Mesendoderm (in vitro differentiated cells): Measurements from ENCODE around the gene ZFP90. TPM values are rescaled to one million over a fixed set of nuclear protein-coding genes. Genes with fewer than 3 reads are reported as not detected.

Source experiments
- DNase-seq: peaks from one replicate; pipeline ENCODE4 v3.0.0; 2013
- H2AK5ac ChIP-seq: 2 replicates; pipeline ENCODE4 v1.6.1; 2013; ENCODE audit warnings: low read length, inconsistent platforms
- H2BK120ac ChIP-seq: 2 replicates; pipeline ENCODE4 v1.6.1; 2013; ENCODE audit warnings: low read depth, mild to moderate bottlenecking, low read length, moderate library complexity, mixed read lengths
- H2BK15ac ChIP-seq: replicated peaks from 2 replicates; pipeline ENCODE4 v1.6.1; 2013; ENCODE audit warnings: low read depth, mild to moderate bottlenecking, moderate library complexity
- H2BK5ac ChIP-seq: 2 replicates; pipeline ENCODE4 v1.6.1; 2013; ENCODE audit warnings: low read length, inconsistent platforms
- H3K18ac ChIP-seq: 2 replicates; pipeline ENCODE4 v1.6.1; 2013; ENCODE audit warnings: mild to moderate bottlenecking, low read length, mixed read lengths
- H3K23ac ChIP-seq: one replicate; pipeline ENCODE4 v1.6.1; 2013; ENCODE audit warnings: low read length
- H3K27ac ChIP-seq: 2 replicates; pipeline ENCODE4 v1.5.1; 2013; ENCODE audit warnings: low read depth, mild to moderate bottlenecking, inconsistent platforms, low read length, moderate library complexity
- H3K27me3 ChIP-seq: 2 replicates; pipeline ENCODE4 v1.6.1; 2013; ENCODE audit warnings: low read length, control low read depth, mild to moderate bottlenecking, inconsistent platforms; ENCODE audit not compliant: insufficient read depth, poor library complexity
- H3K36me3 ChIP-seq: 2 replicates; pipeline ENCODE4 v1.6.1; 2013; ENCODE audit warnings: low read length, inconsistent platforms; ENCODE audit not compliant: control insufficient read depth, insufficient read depth
- H3K4ac ChIP-seq: one replicate; pipeline ENCODE4 v1.6.1; 2013; ENCODE audit warnings: low read depth, mild to moderate bottlenecking, low read length, moderate library complexity
- H3K4me1 ChIP-seq: 2 replicates; pipeline ENCODE4 v1.6.1; 2013; ENCODE audit warnings: low read depth, low read length, inconsistent platforms; ENCODE audit not compliant: control insufficient read depth
- H3K4me2 ChIP-seq: 2 replicates; pipeline ENCODE4 v1.6.1; 2013; ENCODE audit warnings: low read length
- H3K4me3 ChIP-seq: 2 replicates; pipeline ENCODE4 v1.5.1; 2013; ENCODE audit warnings: mild to moderate bottlenecking, low read length
- H3K56ac ChIP-seq: one replicate; pipeline ENCODE4 v1.6.1; 2013; ENCODE audit warnings: low read length
- H3K79me1 ChIP-seq: 2 replicates; pipeline ENCODE4 v1.6.1; 2013; ENCODE audit warnings: low read length, inconsistent platforms
- H3K79me2 ChIP-seq: 2 replicates; pipeline ENCODE4 v1.6.1; 2013; ENCODE audit warnings: mild to moderate bottlenecking, low read length; ENCODE audit not compliant: control insufficient read depth, insufficient read depth
- H3K9ac ChIP-seq: 2 replicates; pipeline ENCODE4 v1.6.1; 2013; ENCODE audit warnings: low read length, inconsistent platforms
- H4K5ac ChIP-seq: one replicate; pipeline ENCODE4 v1.6.1; 2013; ENCODE audit warnings: low read length
- H4K8ac ChIP-seq: one replicate; pipeline ENCODE4 v1.6.1; 2013; ENCODE audit warnings: low read depth, mild to moderate bottlenecking, control low read depth, low read length, moderate library complexity
- WGBS: extraction: QIAGEN DNeasy Blood & Tissue Kit; methylation state at CpG from one replicate; pipeline ENCODE4 v1.1.7; 2013; ENCODE audit warnings: low lambda C conversion rate, missing lambda C conversion rate; ENCODE audit not compliant: insufficient coverage; ENCODE audit errors: extremely low coverage; 5-methylcytosine and 5-hydroxymethylcytosine counted together
- small RNA-seq: library from polyadenylated mRNA; stranded (forward); fragments of <200 nt; extraction: miRNeasy Mini kit (QIAGEN cat#:217004); gene quantifications from one replicate; pipeline ENCODE3, GENCODE V24; 2013; ENCODE audit not compliant: insufficient read depth

Gene ZFP90

GRCh38 chr16:68612996-68613395 lies 73.9 kb downstream of the ZFP90 start:
- WGBS = no CpG with 5 or more reads among the region's 3 CpGs

GRCh38 chr16:68617734-68618133 lies 78.6 kb downstream of the ZFP90 start:
- H3K23ac ChIP-seq = no peak overlapping the region
- no peaks in the 10 kb centered on the region for H3K79me2 ChIP-seq
- H2BK5ac ChIP-seq = no peak overlapping the region
- H2BK120ac ChIP-seq = no peak overlapping the region
- no CpG with 5 or more reads among the region's 7 CpGs for WGBS
- no peak overlapping the region for H4K8ac ChIP-seq
- no peak overlapping the region for H3K27ac ChIP-seq
- no peak overlapping the region for H2AK5ac ChIP-seq
- H3K56ac ChIP-seq = no peak overlapping the region
- no peaks in the 10 kb centered on the region for H3K79me1 ChIP-seq
- no peak overlapping the region for H3K4me2 ChIP-seq
- H3K4me1 ChIP-seq = no peaks in the 10 kb centered on the region
- H3K18ac ChIP-seq = no peak overlapping the region
- H2BK15ac ChIP-seq = no peak overlapping the region
- no peak overlapping the region for H3K4me3 ChIP-seq
- DNase-seq = no peak
- no peaks in the 10 kb centered on the region for H3K36me3 ChIP-seq
- no peak overlapping the region for H3K4ac ChIP-seq
- H4K5ac ChIP-seq = no peak overlapping the region
- no peaks in the 10 kb centered on the region for H3K27me3 ChIP-seq
- H3K9ac ChIP-seq = no peak overlapping the region

More at GRCh38 chr16:68612996-68613395, 73.9 kb downstream of the ZFP90 start:
- H3K4me2 ChIP-seq = no peak overlapping the region
- no peak overlapping the region for H2BK15ac ChIP-seq
- no peak for DNase-seq
- no peak overlapping the region for H3K4ac ChIP-seq
- no peak overlapping the region for H4K8ac ChIP-seq
- H3K4me3 ChIP-seq = no peak overlapping the region
- no peak overlapping the region for H3K56ac ChIP-seq
- H3K4me1 ChIP-seq = no peaks in the 10 kb centered on the region
- no peak overlapping the region for H2AK5ac ChIP-seq
- no peak overlapping the region for H2BK120ac ChIP-seq
- no peak overlapping the region for H4K5ac ChIP-seq
- no peak overlapping the region for H3K23ac ChIP-seq
- H3K79me2 ChIP-seq = no peaks in the 10 kb centered on the region
- no peaks in the 10 kb centered on the region for H3K27me3 ChIP-seq
- H3K9ac ChIP-seq = no peak overlapping the region
- H3K27ac ChIP-seq = no peak overlapping the region
- no peaks in the 10 kb centered on the region for H3K36me3 ChIP-seq
- H2BK5ac ChIP-seq = no peak overlapping the region
- H3K18ac ChIP-seq = no peak overlapping the region
- H3K79me1 ChIP-seq = no peaks in the 10 kb centered on the region

Small RNA genes within 50 kb of the gene (small RNA-seq; reads per million reads assigned to genes)
- not detected for gene RNU4-36P
